Stimulated activated CD4-positive, alpha-beta T cell treated with anti-CD3 and anti-CD28 coated beads, Interleukin-1b, Interleukin-23, amount 100 ng/mL, for 24 hours (primary cell): ENCODE results near the gene SNX9.

Experiments used
- DNase-seq, 4 experiments: peaks; one replicate each; pipeline ENCODE4 v3.0.0-alpha.2; 2020; ENCODE audit warnings: low read depth in 4 of 4, low spot score in 1 of 4

SNX9 gene

GRCh38 chr6:157800420-157801237, 22.4 kb upstream of the SNX9 start:
- peak in 2 of 4 experiments; percentile 22 to 32 for DNase-seq

DNA sequence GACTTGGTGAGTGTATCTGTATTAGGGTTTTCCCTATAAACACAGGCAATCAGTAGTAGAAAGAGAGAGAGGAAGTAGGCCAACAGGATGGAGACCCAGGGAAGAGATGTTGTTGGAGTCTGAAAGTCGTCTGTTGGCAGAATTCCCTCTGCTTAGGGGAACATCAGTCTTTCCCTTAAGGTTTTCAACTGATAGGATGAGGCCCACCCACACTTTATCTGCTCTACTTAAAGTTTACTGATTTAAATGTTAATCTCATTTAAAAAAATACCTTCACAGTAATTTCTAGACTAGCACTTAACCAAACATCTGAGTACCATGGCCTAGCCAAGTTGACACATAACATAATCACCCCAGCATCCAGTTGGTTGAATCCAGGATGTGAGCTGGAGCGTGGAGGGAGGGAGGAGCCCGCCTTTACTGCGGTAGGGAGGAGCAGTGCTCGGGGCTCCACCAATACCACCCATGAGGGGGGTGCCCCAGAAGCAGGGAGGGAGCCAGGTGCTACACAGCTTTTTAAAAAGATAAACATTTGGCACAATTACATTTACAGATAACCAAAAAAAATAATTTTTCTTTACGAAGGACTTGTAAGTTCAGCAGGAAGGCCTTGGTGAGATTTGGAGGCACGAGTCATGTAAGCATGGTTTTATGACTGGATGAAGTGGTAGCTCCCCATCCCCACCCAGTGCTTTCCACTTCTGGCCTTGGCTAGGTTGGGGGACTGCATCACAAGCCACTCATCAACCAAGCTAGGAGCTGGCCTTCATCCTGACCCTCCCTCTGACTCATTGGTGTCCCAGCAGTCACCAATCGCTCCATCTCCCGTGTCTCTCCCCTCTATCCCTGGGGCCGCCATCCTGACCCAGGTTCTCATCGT, 18.4 kb upstream of the SNX9 start:
- no peak for DNase-seq

DNA sequence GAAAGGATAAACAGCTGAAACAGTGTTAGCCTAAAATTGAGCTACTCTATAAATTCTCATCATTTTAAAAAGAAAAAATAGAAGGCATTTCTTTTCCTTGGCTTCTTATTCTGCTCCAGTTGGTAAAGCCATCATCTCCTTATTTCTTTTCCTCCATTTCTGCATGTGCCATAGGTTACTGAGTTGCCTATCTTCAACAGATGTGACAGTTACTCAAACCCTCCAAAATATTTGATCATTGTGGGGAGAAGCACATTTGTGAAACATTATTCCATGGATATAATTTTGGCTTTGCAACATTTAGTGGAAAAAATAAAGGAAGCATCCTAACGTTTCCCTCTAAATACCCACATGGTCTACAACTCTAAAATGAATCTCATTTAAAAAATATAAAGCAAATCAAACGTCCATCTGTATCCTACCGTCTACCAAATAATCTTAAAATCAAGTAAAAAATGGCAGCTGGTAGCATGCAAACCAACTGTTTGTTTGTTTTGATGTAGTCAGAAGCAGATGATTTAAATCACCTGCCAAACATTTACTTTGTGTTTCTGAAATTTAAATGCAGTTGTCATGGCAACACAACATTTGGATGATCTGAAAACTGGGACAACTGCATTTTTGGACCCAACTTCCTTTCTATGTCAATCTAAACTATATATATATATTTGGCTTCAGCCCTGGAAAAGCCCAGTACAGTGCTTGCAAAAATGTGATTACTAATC, 16.8 kb upstream of the SNX9 start:
- no peak for DNase-seq

DNA sequence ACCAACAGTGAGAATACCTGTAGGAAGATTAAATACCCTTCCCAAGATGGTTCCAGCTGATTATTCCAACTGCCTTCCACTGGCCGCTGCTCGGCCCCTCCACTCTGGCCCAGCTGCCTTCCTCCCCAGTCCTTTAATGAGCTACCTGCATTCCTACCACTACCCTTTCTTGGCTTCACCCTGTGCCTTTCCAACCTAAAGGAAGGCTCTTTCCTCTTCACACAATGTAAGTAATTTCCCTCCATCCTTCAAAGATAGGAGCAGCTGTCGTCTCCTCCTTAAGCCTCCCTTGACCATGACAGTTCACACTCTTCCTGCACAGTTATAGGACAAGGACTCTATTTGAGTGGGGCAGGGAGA, 16.2 kb upstream of the SNX9 start:
- DNase-seq, result no peak

- no peak for DNase-seq
These were observed 14.6 kb upstream of the SNX9 start for GRCh38 chr6:157808405-157808950.

DNA sequence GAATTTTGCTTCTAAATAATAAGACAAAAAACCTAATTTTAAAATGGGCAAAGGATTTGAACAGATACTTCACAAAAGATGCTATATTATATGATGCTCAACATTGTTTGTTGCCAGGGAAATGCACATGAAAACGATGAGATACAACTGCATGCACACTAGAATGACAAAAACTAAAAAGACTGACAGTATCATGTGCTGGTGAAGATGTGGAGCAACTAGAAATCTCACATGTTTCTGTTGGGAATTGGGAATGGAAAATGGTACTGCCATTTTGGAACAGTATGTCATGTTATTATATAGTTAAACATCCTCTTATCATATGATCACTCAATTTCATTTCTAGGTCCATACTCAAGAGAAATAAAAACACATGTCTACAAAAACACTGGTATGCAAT, 13.4 kb upstream of the SNX9 start:
- DNase-seq, result no peak

DNA sequence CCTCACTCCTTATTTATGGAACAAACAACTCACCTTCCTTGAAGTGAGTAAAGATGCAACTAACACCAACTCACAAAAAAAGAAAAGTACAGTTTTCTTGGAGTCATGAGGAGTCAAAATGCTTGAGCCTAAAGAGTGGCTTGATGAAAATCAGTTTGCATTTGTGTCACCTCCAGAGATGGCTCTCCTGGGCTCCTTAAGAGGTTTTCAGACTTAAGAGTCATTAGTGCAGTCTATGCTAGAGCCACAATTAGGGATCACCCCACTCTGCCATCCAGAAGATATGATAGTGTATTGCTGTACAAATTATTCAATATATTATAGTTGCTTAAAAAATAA, 11.9 kb upstream of the SNX9 start:
- no peak for DNase-seq

GRCh38 chr6:157811476-157812173, 11.4 kb upstream of the SNX9 start:
- no peak for DNase-seq

DNA sequence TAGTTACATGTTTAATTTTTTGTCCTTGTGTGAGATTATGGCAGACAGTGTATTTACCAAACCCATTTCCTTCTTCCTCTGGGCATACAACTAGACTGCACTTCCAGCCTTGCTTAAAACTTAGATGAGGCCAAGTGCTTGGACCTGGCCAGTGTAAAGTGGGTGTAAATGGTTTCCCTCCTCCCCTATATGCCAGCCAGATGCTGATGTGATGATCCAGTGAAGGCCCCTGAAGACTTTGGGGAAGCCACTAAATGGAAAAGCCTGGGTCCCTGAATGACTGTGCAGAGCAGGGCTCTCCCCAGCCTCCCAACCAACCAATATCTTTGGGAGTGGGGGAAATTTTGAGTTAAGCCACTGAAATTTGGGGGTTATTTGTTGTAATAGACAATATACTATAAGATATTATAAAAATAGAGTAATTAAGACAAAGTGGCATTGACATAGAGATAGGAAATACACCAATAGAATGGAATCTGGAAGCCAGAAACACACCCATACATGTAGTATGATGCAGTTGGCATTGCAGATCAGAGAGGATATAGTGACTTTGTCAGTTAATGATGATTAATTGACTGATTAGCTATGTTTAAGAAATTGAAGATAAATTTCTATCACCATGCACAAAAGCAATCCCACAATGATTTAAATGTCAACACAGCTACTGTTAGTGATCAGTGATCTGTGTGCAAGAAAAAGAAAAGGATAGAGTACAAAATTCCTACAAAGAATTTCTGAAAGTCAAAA, 10.4 kb upstream of the SNX9 start:
- DNase-seq, result no peak

DNA sequence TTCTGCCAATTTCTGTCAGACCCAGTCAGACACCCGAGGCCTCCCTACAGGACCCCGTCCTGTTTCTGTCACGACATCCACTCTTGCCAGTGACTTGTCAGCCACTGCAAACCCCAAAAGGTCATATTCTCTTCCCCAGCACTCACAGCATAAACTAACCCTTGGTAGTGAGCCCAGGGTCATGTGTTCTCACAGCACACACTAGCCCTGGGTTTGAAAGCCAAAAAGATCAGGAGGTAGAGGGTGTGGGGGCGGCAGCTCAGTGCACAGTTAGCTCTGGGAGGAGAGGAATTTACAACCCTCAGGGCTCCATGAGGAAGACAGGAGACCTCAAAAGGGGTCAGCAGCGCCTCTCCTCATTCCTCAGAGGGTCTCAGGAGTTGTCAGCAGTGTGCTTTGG, 9.9 kb upstream of the SNX9 start:
- DNase-seq, result no peak

DNA sequence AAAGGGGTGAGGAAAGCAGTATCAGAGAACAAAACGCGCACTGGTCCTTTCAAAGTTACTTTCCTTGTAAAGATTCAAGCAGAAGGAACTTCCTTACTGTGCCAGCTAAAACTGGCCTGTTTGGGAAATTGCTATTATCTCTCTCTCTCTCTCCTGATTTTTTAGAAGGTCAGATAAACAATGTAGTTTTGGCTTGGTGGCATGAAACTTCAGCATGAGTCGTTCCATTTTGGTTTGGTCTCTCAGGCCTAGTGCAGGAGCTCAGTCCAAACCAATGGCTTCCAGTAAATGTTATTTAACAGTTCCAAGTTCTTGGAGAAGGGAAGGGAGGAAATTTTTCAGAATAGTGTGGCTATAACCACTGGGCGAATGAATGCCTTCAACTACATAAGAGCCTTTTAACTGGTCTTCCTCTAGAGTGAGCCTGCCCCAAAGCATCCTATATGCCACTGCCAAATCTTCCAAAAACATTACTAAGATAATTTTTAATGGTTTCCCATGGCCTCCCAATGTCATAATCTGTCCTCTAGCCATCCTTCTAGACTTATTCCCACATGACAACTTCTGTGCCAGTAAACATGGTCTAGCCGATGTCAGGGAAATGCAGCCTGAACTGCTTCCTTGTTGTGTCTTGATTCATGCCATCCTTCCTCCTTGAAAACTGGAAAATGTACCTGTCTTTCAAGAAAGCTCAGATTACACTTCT, 9.1 kb upstream of the SNX9 start:
- no peak for DNase-seq

GRCh38 chr6:157814883-157815282, 8.2 kb upstream of the SNX9 start:
- no peak for DNase-seq

- no peak for DNase-seq
These were observed 1.6 kb upstream of the SNX9 start for GRCh38 chr6:157821342-157822033.

DNA sequence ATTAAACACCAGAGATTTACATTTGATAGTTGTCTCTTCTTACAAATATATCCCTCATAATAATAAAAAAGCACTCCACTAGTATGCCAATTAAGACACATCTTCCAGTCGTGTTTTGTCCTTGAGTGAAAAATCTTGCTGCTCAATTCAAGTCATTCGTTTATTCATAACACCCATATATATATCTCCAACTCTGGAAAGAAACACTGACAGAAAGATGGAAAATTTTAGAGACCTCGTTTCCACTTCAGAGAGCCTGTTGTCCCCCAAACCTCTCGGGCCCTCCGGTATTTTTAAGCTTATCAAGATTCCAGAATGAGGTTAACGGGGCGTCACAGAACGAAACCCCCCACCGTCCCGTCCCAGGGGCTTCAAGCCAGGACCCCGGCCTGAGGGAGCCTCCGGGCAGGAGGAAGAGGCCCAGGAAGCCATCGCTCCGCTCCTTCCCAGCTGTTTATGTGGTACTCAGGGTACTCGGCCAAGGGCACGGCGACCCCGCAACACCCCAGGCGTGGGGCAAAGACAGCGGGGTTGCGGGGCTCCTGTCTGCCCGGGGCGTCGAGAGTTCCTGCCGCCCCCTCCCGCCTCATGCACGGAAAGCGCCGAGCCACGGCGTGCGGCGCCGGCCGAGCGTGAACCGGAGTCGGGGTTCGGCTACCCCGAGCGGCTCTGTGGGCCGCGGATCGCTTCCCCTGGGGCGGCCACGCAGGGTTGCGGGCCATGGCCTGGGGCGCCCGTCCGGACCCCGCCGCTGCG, 623 bp upstream of the SNX9 start:
- DNase-seq, result no peak

DNA sequence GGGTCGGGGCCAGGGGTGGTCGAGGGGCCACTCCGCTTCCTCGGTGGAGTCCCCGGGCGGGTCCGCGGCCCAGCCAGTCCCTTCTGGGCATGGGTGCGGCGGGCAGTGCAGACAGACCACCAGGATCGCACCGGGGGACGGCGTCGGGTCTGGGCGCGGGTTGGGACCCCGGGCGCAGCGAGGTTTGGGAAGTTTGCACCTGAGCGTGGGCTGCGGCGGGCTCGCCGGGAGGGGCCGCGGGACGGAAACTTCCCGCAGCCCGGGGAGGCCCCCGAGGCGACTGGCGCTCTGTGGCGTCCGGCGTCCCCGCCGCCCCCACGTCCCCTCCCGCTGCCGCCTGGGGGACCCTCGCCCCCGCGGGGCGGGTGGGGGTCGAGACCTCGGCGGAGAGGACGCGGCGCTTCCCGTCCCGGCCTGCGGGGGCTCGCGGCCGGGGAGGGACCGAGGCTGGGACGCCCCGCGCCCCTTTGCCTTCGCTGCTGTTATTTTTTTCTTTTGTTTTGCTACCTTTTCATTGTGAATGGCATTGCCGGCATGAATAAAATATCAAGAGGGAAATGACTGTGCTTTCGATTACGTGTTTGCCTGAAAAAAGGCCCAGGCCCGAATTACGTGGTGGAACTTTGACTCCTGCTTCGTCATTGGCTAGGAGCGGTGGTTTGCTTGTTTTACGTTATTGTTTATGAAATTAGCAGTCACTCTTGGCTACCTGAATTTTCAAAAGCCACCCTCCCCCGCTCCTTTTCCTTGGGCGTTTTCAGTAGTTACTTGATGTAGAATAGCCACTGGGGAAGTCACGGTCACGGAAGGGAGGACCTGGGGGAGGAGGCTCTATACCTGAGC, 703 bp downstream of the SNX9 start:
- DNase-seq, result peak; percentile 49 to 70 (median 62)

- DNase-seq, result no peak
These were observed 2.3 kb downstream of the SNX9 start for GRCh38 chr6:157825243-157825904.
